CD4-positive, alpha-beta T cell treated with Interleukin-17A for 1 hour (primary cell): Measurements from ENCODE around the gene SP9.

Experiments
- DNase-seq: peaks from one replicate; pipeline ENCODE4 v3.0.0-alpha.2; 2020

SP9 gene

DNA sequence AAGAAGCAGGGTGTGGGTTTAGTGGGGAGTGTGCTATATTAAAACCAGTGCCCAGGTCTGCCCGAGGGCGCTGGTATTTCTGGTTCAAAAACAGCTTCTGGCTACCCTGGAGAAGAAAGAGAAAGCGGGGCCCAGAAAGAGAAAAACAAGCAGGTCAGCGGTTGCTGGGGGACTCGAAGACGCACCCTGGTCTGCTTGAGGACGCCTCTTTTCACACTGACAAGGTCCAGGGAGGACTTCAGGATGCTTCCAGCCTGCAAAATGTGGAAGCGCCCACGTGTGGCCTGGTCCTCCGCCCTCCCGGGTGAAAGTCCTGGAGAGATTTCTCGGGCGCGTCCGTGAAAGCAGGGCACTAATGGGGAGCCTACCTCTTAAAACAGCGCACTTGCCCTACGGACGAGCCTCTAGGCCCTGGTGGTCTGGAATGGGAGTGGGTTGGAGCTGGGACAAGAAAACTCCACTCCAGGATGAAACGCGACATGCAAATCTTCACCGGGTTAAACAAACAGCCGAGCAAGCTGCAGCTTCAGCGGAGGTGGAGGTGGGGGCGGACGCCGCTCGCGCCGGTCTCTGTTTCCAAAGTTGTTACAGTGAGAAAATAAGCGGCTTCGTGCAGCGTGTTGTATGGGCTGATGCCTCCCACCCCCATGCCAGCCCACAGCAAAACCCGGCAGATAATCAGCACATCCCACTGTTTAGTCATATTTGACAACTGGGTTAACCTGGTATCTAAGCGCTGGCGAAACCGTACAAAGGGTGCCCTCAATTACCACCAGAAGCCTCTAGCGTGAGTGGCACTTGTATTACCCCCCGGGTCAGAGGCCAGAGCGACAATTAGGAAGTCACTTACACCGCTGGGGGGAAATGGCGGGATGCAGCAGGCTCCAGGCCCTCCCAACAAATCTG lies 1.1 kb upstream of the SP9 start:
- no peak for DNase-seq

DNA sequence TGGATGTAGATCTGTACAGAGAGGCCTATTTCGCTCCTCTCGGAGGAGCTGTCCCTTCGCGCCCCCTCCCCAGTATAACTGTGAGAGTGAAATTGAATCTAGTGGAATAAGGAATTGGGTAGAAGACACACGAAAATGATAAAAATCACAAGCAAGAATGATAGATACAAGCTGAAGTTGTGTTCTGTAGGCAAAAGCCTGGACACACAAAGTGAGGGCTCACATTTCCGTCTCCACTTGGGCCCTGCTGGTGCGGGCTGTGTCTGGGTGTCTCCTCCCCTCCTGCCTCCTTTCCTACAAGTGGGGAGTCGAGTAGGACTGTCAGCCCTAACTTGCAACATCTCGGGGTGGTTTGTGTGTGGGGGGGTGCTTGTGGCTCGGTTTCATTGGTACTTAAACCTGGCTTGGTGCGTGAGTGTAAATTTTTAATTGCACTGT lies 457 bp upstream of the SP9 start:
- DNase-seq: no peak

DNA sequence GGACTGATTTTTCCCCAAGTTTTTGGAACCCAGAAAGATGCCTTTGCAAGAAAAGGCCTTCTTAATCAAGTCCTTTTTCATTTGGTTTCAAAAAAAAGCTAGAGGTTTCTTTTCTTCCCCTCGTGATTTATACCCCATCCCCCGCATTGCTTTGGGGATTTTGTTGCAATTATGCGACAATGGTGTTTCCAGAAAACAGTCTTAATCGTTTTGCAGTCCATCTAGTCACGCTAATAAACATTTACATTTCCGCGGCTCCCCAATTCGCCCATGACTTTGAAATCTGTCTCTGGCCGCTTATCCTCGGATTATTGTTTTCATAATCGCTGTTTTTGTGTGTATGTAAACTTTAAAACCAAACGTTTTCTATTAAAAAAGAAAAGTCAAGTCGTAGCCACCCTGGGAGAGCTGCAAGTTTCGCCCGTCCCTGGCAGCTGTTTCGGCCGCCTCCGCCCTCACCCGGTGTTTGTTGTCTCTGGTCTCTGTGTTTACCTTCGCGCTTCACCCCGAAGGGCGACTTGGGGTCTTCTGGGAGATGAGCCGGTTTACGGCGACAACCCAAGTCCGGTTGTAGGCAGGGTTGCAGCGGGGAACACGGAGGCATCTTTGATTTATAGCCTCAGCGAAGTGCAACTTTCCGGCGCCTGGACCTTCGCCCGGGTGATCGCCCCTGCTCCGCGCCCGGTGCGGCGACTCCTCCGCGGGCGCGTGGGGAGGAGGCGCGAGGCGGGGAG lies 667 bp downstream of the SP9 start:
- DNase-seq: no peak

DNA sequence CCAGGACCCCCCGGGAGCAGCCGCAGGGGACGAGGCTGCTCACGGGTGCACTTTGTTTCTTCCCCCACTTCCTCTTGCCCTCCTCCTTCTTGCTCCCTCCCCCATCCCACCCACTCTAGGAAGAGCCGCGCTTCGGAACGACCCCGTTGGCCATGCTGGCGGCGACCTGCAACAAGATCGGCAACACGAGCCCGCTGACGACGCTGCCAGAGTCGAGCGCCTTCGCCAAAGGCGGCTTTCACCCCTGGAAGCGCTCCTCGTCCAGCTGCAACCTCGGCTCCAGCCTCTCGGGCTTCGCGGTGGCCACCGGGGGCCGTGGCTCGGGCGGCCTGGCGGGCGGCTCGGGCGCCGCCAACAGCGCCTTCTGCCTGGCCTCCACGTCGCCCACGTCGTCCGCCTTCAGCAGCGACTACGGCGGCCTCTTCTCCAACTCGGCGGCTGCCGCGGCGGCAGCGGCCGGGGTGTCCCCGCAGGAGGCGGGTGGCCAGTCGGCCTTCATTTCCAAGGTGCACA lies 1.3 kb downstream of the SP9 start:
- DNase-seq: no peak

DNA sequence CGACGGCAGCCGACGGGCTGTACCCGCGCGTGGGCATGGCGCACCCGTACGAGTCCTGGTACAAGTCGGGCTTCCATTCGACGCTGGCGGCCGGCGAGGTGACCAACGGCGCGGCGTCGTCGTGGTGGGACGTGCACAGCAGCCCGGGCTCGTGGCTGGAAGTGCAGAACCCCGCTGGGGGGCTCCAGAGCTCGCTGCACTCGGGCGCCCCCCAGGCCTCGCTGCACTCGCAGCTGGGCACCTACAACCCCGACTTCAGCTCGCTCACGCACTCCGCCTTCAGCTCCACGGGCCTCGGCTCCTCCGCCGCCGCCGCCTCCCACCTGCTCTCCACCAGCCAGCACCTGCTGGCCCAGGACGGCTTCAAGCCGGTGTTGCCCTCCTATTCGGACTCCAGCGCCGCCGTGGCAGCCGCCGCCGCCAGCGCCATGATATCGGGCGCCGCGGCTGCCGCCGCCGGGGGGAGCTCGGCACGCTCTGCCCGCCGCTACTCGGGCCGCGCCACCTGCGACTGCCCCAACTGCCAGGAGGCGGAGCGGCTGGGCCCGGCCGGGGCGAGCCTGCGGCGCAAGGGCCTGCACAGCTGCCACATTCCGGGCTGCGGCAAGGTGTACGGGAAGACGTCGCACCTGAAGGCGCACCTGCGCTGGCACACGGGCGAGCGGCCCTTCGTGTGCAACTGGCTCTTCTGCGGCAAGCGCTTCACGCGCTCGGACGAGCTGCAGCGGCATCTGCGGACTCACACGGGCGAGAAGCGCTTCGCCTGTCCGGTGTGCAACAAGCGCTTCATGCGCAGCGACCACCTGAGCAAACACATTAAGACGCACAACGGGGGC lies 2.0 kb downstream of the SP9 start:
- peak; percentile 47 for DNase-seq

DNA sequence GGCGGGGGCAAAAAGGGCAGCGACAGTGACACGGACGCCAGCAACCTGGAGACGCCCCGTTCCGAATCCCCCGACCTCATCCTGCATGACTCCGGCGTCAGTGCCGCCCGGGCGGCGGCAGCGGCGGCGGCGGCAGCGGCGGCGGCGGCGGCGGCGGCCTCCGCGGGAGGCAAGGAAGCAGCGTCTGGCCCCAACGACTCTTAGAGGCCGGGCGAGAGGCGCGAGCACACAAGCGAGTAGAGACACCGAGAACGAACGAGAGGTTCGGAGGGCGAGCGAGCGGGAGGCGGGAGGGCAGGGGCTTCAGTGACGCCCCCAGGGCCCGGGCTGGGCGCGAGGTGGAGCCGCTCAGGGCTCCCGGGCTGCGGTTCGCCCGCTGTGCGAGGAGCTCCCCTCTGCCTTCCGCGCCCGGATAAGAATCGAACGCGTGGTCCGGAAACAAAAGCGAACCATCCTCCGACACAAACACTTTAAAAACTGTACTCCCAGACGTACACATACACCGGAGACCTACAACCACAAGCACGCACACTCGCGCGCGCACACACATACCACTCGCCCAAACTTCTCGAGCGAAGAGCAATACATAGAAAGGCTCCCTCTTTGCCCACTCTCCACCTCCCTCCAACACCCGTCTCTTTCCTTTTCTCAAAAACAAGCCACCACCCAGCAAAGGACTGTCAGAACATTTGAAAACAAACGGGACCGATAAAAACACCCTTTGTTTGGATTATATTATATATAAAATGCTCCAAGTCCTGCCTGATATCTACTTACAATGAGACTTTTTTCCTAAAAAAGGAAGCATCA lies 2.8 kb downstream of the SP9 start:
- peak; percentile 50 for DNase-seq

DNA sequence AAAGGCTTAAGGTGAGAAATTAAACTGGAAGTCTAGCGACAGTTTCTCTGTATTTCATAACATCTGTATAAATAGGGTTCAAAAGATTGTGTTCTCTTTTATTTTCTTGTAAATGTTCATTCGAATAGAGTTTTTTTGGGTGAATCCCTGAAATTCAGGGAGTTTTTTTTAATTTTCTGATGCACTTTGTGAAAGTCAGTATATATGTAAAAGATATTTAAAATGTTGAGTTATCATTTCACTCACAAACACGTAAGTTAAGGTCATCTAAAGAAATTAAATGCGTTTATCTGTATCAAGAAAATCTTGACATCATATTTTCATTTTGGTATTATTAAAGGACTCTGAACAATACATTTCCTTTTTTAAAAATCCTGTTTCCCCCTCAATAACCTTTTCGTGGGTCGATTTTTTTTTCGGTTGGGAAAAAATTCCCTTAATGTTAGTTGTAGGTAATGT lies 3.4 kb downstream of the SP9 start:
- DNase-seq: no peak

DNA sequence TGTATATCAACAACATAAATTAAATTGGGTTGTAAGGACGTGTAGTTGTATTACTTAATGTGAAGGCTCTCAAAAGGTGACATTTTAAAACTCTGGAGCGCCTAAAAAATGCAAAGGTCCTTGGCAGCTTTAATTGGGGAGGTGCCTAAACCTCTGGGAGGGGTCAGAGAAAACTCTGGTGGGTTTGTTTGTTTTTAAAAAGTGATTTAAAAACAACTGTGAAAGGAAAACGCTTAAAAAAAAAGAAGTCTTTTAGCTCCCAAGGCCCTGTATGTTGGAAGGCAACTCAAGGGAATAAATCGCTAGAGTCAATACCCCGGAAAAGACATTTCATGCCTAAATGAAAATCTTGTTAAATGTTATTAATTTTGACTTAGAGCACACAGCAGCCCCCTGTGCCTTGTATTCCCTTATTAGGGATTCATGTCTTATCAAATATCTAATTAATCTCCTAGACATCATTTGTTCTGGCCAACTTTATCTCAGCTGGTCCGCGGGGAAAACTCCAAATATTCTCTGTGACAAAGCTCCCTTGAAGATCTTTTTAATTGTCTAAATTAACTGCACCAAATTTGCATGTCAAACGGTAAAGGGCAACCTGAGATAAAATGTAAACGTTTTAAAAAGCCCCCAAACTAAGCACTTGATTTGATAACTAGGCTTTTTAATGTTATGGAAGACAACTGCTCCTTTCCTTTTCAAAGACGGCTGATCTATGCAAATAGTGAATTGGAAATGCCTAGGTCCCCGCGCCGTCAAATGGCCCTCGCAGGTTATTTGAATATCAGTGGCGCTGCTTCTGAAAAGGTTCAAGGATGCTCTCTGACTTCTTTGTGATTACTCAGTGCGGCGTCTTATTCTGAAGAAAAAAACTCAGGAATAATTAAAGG lies 4.2 kb downstream of the SP9 start:
- no peak for DNase-seq

DNA sequence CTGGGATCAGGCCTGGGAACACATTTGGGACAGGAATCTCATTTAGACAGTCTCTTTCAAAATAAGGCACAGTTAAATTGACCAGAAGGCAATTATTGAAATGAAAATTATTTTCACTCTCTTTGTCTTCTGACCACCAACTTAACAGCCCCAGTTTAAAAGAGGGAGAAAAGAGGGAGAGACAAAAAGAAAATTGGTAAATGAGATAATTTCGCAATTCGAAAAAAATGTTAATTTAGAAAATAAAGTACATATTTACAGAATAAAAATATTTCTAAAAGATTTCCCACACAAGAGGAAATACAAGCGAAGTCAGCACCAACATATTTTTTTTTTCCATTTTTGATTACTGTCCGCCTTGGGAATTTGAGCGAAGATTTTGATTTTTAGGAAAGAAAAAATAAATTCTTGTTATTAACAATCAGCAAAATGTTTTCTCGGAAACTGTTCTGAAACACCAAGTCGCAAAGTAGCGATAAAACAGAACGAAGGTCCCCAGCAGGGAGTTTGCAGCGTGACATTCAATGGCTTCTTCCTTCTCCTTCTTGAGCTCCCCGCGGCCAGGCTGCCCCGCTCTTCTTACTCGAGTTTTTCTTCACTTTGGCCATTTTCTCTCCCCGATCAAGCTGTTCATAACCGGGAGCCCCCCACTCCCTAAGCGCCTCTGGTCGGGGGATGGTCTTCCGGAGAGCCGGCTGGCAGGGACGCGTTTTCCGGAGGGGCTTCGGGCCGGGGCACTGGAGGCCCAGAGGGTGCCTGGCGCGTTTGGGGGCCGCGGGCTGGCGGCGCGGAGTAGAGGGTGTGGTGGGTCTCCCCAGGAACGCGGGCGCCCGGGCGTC lies 5.0 kb downstream of the SP9 start:
- no peak for DNase-seq

DNA sequence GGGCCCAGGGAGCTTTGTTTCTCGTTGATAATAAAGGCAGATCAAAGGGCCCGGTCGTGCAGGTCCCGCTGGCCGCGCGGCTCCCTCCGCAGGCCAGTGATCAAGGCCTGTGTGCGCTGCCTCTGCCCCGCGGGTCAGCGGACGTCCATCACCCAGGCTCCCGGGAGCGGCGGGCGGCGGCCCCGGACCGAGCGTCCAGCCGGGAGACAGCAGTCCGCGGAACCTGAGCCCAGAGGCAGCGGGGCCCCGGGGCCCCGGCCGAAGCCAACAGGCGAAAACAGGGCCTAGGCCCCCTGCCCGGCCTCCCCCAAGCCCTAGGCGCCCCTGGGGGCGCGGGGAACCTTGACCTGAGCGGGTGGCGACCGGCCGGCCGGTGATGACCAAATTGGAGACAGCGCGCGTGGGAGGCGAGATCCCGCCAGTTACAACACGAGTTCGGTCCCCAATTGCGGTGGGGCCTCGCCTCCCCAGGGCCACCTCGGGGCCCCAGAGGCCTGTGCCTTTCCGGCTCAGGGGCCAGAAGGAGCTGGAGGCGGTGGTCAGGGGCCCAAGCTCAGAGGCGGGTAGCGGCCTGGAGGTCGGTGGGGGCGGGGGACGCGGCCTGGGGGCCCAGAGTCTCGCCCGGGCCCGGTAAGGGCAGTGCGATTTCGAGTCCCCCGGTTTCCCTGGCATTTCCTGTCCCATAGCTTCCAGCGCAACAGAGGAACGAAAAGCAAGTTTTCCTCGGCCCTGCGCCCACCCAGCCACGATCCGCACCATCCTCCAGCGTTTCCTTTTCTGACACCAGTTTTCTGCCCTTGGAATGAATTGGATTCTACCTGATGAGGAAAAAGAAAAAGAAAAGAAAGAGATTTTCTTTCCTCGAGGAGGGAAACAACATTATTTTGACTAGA lies 5.9 kb downstream of the SP9 start:
- DNase-seq: no peak

DNA sequence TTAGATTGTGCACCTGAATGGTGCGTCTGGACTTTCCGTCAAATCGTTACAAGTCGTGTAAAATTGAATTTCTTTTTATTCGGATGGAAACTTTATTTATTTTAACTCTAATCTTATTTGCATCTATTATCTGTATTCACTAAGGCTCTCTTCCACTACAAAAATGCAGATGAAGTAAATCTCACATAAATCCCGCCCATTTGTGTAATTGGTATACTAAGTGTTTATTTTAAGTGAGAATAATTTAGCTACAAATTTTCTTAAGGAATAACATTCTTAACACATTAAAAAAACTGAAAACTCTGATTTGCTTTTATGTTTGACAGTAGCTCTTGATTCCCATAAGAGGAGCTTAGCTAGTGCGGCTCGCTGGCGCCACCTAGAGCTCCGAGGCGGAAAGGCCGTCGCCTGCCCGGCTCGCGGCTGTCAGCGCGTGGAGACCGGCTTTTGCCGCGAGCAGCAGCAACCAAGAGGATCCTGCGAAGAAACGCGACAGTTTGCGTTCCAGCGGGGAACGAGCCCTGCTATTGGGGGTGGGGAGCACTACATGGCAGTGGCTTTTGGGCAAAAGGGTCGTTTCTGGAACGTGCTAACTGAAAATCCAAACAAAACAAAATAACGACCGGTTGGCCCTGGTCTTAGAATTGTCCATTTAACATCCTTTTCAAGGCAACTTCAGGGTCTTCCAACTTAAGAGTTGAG lies 6.7 kb downstream of the SP9 start:
- peak; percentile 91 for DNase-seq

DNA sequence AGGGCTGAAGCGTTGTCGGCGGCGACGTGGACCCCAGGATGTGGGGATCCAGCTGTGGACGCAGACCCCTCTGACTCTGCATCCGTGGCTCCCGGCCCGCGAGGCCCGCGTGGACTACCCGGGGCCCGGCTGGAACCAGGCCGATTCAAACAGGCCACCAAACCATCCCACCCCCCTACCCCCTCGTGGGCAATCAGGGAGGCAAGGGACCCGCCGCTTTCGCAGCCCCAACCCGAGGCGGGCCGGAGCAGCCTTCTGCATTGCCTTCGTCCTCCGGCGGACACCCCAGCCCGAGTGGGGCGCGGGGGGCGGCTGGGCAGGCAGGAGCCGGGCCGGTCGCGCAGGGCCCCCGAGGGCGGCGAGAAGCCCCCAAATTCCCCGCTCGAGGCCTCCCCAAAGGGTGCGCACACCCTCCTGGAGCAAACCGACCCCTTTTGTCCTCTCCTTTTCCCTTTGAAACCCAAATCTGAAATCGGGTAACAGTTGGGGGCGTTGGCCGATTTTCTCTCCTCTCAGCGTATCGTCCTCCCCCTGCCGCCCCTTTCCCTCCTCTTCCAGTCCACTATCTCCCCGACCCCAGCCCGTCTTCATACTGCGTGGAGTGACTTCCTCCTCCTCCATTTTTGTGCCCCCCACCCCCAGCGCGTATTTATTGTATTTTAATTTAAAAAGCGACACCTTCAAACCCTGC lies 7.4 kb downstream of the SP9 start:
- no peak for DNase-seq

DNA sequence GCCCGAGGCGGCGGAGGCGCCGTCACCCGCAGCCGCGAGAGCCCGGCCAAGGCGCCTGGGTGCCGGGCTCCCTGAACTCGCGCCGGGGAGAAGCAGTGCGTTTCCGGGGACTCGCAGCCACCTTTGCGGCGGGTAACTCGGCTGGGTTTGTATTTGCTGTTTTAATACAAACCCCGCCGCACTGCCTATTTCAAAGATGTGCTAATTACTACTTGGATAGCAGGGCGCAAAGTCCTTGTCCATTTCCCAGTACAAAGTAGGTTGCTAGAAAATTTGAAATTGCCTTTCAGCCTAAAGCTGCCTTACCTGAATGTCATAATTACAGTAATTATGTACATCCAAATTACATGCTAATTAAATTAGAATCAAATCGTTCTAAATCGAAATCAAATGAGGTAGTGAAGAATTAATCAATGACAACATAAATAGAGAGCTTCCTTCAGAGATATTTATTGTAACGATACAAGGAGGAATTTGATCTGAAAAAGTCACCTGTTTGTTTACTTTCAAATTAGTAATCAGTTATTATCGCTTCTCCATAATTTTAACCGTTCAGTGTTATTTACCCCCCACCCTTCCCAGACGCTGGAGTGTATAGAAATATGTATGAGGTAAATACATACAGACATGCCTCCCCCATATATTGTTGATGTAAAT lies 8.1 kb downstream of the SP9 start:
- DNase-seq: peak; percentile 41

DNA sequence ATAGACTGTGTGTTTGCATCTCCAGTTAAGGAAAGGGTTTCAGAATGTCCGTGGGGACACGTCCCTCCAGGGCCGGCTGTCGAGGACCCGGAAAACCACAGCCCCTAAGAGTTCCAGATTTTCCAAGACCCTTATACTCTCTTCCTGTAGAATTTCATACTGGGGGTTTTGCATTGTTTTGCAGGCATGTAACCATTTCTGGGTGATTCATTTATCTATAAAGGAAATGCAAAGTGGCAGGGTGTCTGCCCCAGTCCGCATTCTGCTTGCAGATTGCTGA lies 8.5 kb downstream of the SP9 start:
- DNase-seq: no peak

DNA sequence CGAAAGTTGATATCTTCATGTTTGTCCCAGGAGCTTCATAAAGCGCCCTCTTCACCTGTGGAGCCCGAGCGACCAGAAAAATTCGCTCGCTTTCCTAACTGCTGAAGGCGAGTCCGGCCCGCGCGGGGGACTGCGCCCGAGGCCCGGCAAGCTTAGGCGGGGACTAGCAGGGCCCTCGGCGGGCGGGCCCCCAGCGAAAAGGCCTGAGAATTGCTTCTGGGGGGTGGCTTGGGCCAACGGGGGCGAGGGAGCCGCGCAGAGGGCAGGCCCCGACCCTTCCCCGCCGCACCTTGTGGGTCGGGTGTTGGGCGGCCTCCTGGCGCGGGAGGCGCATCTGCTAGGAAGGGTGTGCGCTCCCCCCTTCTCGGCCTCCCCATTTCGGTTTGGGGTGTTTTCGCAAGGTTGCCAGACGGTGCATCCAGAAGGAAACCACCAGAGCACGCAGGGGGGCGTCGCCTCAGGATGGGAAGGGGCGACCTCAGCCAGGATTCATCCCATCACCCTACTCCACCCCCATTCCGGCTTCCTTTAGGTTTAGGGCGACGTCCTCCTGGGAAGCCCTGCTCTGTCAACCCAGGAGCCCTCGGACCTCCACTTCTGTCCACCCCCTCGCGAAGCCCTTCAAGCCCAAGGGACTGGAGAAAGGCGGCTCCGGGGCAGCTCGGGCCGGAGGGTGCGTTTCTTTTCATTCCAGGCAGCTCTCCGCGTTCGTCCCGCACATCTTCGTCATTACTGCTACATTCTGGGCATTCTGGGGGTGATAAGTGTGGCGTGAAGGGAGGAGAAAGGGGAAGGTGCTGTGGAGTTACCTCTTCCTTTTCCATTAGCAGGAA lies 9.1 kb downstream of the SP9 start:
- DNase-seq: no peak

DNA sequence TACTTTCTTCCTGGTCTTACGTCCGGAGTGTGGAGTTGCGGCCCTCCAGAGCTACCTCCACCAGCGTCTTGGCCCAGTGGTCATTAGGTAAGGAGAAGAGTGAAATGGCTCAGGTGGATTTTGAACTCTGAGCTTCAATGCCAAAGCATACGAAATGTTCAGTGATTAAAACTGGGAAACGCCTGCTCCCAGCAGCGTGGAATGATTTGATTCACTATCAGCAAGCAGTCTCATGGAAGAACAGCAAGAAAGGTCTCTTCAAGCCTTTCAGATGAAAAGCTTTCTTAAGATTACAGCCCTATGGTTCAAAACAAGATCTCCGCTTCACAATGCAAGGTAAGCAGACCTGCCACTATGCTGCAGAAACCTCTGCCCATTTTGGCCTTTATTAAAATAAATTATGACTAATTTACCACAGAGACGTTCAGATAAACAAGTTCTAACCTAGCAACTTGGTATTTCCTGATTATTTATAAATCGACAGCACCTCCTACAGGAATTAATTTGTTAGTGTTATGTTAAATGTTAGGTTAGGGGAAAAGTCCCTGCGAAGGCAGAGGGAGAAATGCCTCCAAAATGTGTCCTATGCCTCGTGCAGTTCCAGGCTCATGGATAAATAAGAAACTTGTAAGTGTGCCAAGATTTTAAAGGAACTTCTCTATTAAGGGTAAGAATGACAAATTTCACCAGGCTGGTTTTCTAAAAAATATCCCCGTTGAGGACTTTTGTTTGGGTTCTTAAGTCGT lies 10.1 kb downstream of the SP9 start:
- DNase-seq: peak; percentile 45
